ENCODE results near the gene MORC1.
"Not testable (repeated sequence)": the region's sequence is repeated elsewhere in the genome, so short reads cannot be mapped to it uniquely, and the experiment has no call there.

Gene MORC1

DNA sequence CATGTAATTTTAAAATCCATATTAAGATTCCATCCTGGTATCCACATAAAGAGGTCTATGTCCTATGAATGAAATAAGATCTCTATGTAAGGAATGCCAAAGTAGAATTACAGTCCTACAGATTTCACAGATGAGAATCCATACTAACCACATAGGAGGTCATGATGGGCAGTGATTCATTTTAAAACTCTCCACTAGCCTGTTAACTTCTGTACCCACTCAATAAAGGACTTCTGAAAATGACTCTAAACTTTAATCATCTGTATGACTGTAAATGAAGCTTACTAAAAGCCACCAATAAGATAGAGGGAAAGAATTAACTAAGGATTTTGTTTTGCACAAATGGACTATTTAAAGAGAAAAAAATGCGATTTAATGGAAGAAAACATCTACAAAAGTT lies 28.7 kb downstream of the MORC1 start:
- no peak overlapping the region for H3K4me3 ChIP-seq (ENCODE audit: low read length)
- no peak for DNase-seq (ENCODE audit: low read depth)
- TF ChIP-seq, protein P1, sequence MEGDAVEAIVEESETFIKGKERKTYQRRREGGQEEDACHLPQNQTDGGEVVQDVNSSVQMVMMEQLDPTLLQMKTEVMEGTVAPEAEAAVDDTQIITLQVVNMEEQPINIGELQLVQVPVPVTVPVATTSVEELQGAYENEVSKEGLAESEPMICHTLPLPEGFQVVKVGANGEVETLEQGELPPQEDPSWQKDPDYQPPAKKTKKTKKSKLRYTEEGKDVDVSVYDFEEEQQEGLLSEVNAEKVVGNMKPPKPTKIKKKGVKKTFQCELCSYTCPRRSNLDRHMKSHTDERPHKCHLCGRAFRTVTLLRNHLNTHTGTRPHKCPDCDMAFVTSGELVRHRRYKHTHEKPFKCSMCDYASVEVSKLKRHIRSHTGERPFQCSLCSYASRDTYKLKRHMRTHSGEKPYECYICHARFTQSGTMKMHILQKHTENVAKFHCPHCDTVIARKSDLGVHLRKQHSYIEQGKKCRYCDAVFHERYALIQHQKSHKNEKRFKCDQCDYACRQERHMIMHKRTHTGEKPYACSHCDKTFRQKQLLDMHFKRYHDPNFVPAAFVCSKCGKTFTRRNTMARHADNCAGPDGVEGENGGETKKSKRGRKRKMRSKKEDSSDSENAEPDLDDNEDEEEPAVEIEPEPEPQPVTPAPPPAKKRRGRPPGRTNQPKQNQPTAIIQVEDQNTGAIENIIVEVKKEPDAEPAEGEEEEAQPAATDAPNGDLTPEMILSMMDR (conservative IDR thresholded peaks at IDR 0.05; ENCODE audit: low read length) = no peak

DNA sequence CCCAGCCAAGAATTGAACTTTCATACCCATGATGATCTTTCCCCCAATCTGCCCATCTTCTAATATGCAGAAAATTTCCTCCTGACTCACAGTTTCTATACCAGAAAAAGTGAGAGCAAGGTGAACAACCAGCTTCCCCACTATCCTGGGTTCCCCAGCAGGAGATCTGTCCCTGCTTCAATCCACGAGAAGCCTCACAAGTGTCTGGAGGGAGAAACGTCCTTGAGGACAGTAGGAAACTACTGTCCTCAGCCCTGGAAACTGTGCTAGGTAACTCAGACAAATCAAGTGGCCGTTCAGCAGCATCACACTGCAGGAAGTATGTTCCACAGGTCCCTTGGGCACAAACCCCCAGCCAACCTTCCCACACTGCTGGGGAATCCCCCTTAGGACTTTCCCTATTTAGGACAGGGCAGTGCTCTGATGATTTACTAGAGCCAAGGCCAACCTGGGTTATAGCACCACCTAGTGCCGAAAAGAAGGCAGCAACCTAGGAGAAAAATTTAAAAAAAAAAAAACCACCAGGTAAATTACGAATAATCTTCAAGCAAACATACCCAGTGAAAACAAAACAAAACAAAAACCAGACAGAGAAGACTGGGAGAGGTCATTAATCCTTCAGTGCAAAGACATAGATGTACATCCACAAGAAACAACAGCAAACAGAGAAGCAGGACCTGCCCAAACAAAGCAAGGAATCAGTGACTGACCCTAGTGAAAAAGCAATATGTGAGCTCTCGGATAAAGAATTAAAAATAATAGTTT lies 36.0 kb downstream of the MORC1 start:
- H3K4me3 ChIP-seq (ENCODE audit: low read length) = no peak overlapping the region
- DNase-seq (ENCODE audit: low read depth) = peak; percentile 9
- TF ChIP-seq, protein P1 (conservative IDR thresholded peaks at IDR 0.05; ENCODE audit: low read length) = peak; percentile 59

DNA sequence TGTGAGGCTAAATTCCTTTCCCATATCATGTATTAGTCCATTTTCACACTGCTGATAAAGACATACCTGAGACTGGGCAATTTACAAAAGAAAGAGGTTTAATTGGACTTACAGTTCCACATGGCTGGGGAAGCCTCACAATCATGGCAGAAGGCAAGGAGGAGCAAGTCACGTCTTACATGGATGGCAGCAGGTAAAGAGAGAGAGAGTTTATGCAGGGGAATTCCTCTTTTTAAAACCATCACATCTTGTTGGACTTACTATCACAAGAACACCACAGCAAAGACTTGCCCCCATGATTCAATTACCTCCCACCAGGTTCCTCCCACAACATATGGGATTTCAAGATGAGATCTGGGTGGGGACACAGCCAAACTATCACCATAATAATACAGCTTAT lies 37.8 kb downstream of the MORC1 start:
- DNase-seq (ENCODE audit: low read depth); H3K4me3 ChIP-seq (ENCODE audit: low read length): not testable (repeated sequence)

DNA sequence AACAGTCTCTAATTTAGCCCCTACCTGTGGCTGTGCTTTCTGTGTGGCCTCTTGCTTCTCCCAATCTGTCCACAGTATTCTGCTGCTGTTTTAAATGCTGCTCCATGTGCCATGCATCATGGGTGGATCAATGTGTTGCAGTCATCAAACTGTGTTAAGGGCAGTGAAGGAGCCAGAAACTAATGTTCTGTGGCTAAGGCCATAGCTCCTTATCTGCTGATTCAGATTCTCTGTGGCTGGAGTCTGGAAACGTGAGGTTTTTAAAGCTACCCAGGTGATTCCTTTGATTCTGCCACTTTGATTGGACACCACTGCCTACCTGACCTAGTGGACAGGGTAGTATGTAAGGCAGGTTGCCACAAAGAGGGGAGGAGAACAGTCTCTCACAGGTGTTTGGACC lies 44.8 kb downstream of the MORC1 start:
- DNase-seq (ENCODE audit: low read depth) = no peak
- TF ChIP-seq, protein P1 (conservative IDR thresholded peaks at IDR 0.05; ENCODE audit: low read length) = no peak
- H3K4me3 ChIP-seq (ENCODE audit: low read length) = no peak overlapping the region

DNA sequence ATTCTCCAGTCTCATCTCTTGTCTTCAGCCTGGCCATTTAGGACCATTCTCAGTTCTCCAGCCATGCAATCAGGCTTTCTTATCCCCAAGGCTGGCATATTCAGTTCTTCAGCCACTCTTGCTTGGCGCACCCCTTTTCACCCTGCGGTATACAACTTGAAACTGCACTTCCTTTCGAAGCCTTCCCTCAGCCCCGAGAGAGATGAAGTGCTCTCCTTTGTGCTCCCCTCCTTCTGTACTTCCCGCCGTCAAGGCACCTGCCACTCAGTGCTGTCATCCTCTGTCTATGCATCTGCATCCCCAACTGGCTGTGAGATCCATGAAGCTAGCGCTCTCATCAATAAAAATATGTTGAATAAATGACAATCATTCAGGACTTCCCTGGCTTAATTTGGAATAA lies 45.7 kb downstream of the MORC1 start:
- DNase-seq (ENCODE audit: low read depth) = no peak
- TF ChIP-seq, protein P1 (conservative IDR thresholded peaks at IDR 0.05; ENCODE audit: low read length) = no peak
- no peak overlapping the region for H3K4me3 ChIP-seq (ENCODE audit: low read length)

DNA sequence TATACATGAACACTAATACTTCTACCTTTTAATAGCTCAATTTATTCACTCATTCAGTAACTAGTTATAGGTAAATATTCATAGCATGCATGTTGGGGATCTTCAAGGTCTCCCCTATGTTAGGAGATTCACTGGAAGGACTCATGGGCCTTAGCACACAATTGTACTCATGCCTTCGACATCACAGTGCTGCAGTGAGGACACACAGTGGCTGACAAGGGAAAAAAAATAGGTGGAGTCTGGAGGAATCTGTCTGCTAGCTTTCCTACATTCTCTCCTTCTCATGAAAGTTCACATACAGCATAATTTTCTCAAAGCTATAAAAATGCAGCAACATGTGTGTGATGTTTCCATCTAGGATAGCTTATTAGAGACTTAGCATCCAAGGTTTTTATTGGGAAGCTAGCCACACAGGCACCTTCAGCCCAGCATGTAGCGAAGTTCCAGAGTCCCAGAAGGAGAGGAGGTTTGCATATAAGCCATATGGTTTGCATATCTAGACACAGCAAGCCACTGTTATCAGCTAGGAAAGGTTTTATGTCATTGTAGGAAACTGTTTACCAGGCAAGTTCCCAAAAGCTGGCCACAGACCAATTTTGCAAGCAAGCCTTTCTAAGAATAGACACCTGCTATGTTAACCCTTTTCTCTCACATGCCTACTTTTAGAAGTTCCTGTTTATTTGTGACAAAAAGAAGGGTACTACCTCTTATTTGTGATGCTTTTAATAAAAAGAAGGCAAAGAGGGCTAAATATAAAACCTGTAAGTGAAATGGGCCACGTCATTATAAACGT lies 46.4 kb downstream of the MORC1 start:
- no peak for DNase-seq (ENCODE audit: low read depth)
- TF ChIP-seq, protein P1 (conservative IDR thresholded peaks at IDR 0.05; ENCODE audit: low read length) = no peak
- H3K4me3 ChIP-seq (ENCODE audit: low read length) = no peak overlapping the region

DNA sequence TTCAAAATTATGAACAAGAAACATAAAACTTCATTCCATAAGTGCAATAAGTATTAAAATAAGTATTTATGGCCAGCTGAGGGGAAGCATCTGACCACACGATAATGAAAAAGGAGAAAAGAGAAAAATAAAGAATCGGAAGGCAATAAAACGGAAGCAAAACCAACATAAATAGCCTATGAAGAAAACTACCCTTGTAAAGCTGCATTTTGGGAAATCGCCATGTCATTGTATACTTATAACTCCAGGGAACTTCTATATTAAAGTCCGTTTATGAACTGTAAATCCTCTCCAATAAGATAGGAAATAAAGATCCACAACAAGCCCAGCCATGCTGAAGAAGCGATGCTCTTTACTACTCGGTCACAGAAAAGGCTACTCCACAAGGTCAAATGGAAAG lies 47.7 kb downstream of the MORC1 start:
- TF ChIP-seq, protein P1 (conservative IDR thresholded peaks at IDR 0.05; ENCODE audit: low read length) = no peak
- no peak for DNase-seq (ENCODE audit: low read depth)
- H3K4me3 ChIP-seq (ENCODE audit: low read length) = no peak overlapping the region

Measured in AG10803 (cell line).